Mucosa of descending colon (tissue), 3 donors: ENCODE data around the gene CSTB. TPM values are rescaled to one million over a fixed set of nuclear protein-coding genes. Genes with fewer than 3 reads are reported as not detected.
A peak's percentile ranks its signal among the peaks of the same experiment; 100 is the strongest.

Source experiments
- ATAC-seq: fragments of 200-7000 bp; cut with Tn5 transposase; one replicate; pipeline ENCODE4 v1.9.1; 2020; ENCODE audit warnings: mild to moderate bottlenecking, moderate library complexity
- DNase-seq, 3 donors: peaks; one replicate each; pipeline ENCODE4 v3.0.0-alpha.2; 2020
- H3K36me3 ChIP-seq: fragments of 200-600 bp; one replicate; pipeline ENCODE4 v1.8.0; 2021; ENCODE audit warnings: low read depth, mild to moderate bottlenecking
- H3K4me1 ChIP-seq: fragments of 200-600 bp; one replicate; pipeline ENCODE4 v1.8.0; 2021; ENCODE audit warnings: low read depth, mild to moderate bottlenecking
- H3K4me3 ChIP-seq: fragments of 200-600 bp; one replicate; pipeline ENCODE4 v1.8.0; 2021; ENCODE audit warnings: mild to moderate bottlenecking
- H3K9me3 ChIP-seq: fragments of 200-600 bp; one replicate; pipeline ENCODE4 v1.8.0; 2021; ENCODE audit warnings: mild to moderate bottlenecking
- intact Hi-C, 2 donors: fragments of 100-400 bp; cut with DNase I in 1 of 2; cut with micrococcal nuclease in 1 of 2; formaldehyde crosslinking; loops; one replicate each; pipeline versions ENCODE4 v1.11.0 to v1.11.1; 2022; cut with DNase I, micrococcal nuclease
- total RNA-seq, 3 donors: library from RNA; stranded (reverse); fragmentation: NEBNext Ultra II Directional in 2 of 3; extraction: Animal tissue kit (Norgen Biotek cat#: 25700) in 2 of 3; gene quantifications; one replicate each; pipeline versions ENCODE4 v1.2.1 to v1.2.4, GENCODE V29; 2021 to 2023
- TF ChIP-seq, protein P1 (sequence below): fragments of 200-600 bp; IDR thresholded peaks from one replicate; pipeline ENCODE4 v1.8.0; 2022; ENCODE audit warnings: antibody characterized with exemption, mild to moderate bottlenecking
- donor health status: DM: no; HTN: no; CAD: no; lungs with moderate emphysema.
- donor health status: DM: no; HTN: no; CAD: no.
- donor health status: DM: no; HTN: yes; CAD: no.

Gene CSTB
- total RNA-seq, 3 donors from 2014 or later, result 36.2 to 64.5 (median 56.8) TPM

DNA sequence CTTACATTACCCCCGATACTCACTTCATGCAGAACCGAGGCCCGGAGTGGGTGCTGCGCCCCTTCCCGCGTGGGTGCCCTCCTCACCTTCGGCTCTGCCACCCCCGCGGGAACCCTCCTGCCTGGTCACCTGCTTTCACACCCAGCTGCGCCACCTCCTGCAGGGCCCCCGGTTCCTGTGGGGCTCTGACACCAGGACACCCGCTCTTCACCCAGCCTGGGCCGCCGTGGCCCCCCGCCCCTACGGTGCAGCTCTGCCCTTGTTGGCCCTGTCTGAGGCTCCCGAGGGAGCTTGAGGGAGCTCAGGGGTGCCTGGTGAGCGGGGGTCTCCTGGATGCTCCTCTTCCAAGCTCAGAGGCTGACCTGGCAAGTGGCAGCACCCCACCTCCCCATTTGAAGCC, 32.3 kb upstream of the CSTB start:
- DNase-seq, result no peak
- intact Hi-C loops, result no loop called here
- no peak for ATAC-seq
- TF ChIP-seq, protein P1, sequence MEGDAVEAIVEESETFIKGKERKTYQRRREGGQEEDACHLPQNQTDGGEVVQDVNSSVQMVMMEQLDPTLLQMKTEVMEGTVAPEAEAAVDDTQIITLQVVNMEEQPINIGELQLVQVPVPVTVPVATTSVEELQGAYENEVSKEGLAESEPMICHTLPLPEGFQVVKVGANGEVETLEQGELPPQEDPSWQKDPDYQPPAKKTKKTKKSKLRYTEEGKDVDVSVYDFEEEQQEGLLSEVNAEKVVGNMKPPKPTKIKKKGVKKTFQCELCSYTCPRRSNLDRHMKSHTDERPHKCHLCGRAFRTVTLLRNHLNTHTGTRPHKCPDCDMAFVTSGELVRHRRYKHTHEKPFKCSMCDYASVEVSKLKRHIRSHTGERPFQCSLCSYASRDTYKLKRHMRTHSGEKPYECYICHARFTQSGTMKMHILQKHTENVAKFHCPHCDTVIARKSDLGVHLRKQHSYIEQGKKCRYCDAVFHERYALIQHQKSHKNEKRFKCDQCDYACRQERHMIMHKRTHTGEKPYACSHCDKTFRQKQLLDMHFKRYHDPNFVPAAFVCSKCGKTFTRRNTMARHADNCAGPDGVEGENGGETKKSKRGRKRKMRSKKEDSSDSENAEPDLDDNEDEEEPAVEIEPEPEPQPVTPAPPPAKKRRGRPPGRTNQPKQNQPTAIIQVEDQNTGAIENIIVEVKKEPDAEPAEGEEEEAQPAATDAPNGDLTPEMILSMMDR, result no peak
- no peaks in the 10 kb centered on the region for H3K9me3 ChIP-seq
- no peaks in the 10 kb centered on the region for H3K36me3 ChIP-seq
- peaks cover 20% of the 10 kb centered on the region for H3K4me1 ChIP-seq
- no peak overlapping the region for H3K4me3 ChIP-seq

DNA sequence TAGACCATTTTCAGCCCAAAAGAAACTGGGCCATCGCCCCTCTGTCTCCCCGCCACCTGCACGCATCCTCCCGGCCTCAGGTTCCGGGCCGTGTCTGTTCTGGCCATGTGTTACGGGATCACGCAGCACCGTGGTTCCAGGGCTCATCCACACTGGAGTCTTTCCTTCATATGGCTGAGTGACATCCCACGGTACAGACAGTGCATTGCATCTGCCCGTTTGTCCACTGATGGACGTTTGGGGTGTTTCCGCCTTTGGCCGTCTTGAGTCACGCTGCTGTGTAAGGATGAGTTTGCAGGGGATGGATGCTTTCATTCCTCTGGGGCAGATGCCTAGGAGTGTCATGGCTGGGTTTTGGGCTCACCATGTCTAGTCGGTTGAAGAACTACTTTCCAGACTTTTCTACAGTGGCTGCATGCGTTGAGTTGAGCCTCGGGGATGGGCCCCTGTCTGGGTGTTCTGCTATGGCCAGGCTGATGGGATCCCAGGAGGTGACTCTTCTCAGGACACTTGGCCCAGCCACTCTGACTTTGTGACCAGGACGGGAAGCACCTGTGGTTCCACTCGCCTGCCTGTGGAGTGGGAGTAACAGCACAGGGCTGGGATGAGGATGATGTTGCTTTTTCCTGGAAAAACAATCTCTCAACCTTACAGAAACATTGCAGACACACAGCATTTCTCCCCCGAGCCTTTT, 30.1 kb upstream of the CSTB start:
- Histone ChIP-seq H3K9me3 (no peaks in the 10 kb centered on the region), H3K4me1 (peaks cover 7% of the 10 kb centered on the region), H3K4me3 (no peak overlapping the region), H3K36me3 (no peaks in the 10 kb centered on the region)
- ATAC-seq (no peak), DNase-seq (no peak)
- TF ChIP-seq, protein P1, result no peak
- intact Hi-C loops, result no loop called here

DNA sequence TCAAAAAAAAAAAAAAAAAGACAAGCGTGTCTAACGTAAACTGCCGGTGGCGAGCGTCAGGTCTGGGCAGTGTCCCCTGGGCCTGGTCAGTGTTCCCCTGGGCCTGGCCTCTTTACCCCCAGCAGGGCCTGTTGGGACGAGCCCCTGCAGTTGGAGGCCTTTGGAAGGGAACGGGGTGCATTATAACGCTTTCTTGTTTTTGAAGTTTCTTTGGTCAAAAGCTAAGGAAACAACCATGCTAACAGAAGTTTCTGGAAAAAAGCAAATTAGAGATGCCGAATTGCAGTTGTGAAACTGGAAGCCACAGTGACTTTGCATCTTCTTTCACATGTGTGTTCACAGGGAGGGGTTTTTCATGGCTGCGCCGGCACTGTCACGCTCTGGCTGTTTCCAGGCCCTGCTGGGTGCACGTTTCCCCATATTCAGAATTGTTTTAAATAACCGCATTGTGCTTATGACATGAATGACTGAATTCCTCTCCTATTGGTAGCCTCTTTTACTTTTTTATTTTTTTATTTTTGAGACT, 29.2 kb upstream of the CSTB start:
- DNase-seq (no peak), ATAC-seq (peak; percentile 53)
- Histone ChIP-seq H3K36me3 (no peaks in the 10 kb centered on the region), H3K4me3 (no peak overlapping the region), H3K9me3 (no peaks in the 10 kb centered on the region), H3K4me1 (no peaks in the 10 kb centered on the region)
- intact Hi-C loops, result no loop called here
- TF ChIP-seq, protein P1, result no peak

DNA sequence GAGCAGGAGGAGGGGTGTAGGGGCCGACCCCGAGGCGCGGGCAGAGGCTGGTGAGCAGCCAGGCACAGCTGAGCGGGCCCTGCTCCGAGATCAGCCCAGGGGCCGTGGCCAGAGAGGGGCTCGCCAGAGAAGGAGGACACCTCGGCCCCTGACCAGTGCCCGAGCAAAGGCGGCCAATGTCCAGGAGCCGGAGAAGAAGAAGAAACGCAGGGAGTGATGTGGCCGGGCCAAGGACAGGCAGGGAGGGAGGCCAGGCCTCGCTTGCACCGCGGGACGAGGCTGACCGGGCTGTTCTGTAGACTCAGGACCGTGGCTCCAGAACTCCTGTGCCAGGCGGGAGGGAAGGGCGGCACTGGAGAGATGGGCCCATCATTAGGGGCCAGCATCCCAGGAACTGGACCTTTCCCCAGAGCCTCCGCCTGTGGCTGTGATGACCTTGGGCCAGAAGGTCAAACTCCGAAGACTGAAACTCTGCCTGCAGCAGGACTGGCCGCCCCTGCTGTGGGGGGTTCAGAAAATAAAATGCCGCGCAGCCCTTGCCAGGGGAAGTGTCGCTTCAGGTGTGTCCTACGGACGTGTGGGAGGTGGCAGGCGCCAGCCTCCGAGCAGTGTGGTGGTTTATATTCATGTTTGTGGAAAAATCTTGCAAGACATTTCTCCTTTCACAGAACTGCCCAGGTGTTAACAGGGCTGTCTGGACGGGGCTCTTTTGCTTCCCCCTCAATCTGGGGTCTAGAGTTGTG, 27.6 kb upstream of the CSTB start:
- TF ChIP-seq, protein P1, result no peak
- Histone ChIP-seq H3K4me3 (no peak overlapping the region), H3K9me3 (no peaks in the 10 kb centered on the region), H3K36me3 (no peaks in the 10 kb centered on the region), H3K4me1 (no peaks in the 10 kb centered on the region)
- ATAC-seq, result no peak
- intact Hi-C loops, result no loop called here
- no peak for DNase-seq

DNA sequence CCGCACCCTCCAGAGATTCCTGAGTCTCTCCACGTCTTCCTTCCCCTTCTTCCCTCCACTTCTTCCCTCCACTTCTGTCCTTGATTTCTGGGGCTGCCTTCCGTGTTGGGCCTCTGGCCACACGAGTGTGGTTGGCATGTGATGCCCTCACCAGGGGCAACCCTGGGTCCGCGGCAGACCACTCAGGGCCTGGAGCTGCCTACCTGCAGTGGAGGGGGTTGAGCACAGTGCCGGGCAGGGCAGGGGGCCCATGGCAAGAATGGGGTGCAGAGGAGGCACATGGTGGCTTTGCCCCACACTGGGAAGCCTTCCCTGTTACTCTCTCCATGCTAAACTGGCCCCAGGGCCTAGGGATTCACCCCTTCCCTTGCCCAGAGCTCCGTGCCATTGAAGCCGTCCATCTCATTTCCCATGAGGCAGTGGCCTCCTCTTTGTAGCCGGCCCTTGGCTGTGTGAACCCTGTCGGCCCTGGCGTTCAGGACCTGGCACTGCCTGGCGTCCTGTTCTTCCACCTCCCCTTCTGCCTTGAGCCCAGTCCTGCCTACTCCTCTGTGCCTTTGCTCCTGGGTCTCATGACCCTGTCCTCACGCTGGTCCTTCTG, 26.7 kb upstream of the CSTB start:
- H3K9me3 ChIP-seq, result no peaks in the 10 kb centered on the region
- intact Hi-C loops, result no loop called here
- no peak for DNase-seq
- ATAC-seq, result no peak
- TF ChIP-seq, protein P1, result no peak
- H3K4me3 ChIP-seq, result no peak overlapping the region
- H3K4me1 ChIP-seq, result no peaks in the 10 kb centered on the region
- peaks cover 7% of the 10 kb centered on the region for H3K36me3 ChIP-seq
